Mucosa of rectum (tissue), 2 donors: ENCODE results near the gene NAA38.
A peak's percentile ranks its signal among the peaks of the same experiment; 100 is the strongest.

Experiments used
- H3K27ac ChIP-seq, 2 donors: one replicate each; pipeline ENCODE4 v1.7.0; 2013; ENCODE audit warnings: inconsistent platforms in 2 of 2, low read depth in 2 of 2, low read length in 2 of 2
- H3K27me3 ChIP-seq, 2 donors: one replicate each; pipeline ENCODE4 v1.7.0; 2013; ENCODE audit warnings: low read length in 2 of 2; ENCODE audit not compliant: control insufficient read depth in 2 of 2, insufficient read depth in 2 of 2
- H3K36me3 ChIP-seq, 2 donors: one replicate each; pipeline ENCODE4 v1.7.0; 2013; ENCODE audit warnings: low read length in 2 of 2; ENCODE audit not compliant: control insufficient read depth in 2 of 2, insufficient read depth in 2 of 2
- H3K4me1 ChIP-seq, 2 donors: one replicate each; pipeline ENCODE4 v1.7.0; 2013; ENCODE audit warnings: low read length in 2 of 2, mild to moderate bottlenecking in 1 of 2; ENCODE audit not compliant: control insufficient read depth in 2 of 2, insufficient read depth in 2 of 2
- H3K4me3 ChIP-seq, 2 donors: one replicate each; pipeline ENCODE4 v1.7.0; 2013; ENCODE audit warnings: low read length in 2 of 2
- H3K9ac ChIP-seq, 2 donors: one replicate each; pipeline ENCODE4 v1.7.0; 2013; ENCODE audit warnings: low read length in 2 of 2, low read depth in 1 of 2, mild to moderate bottlenecking in 1 of 2
- H3K9me3 ChIP-seq, 2 donors: one replicate each; pipeline ENCODE4 v1.7.0; 2013; ENCODE audit warnings: low read length in 2 of 2; ENCODE audit not compliant: control insufficient read depth in 2 of 2
- donor health status: healthy.
- donor health status: Normal muscosa, but diverticular disease.

NAA38 gene

GRCh38 chr17:7846765-7847661, 10.3 kb downstream of the NAA38 start:
- no peak overlapping the region for H3K9ac ChIP-seq
- no peak overlapping the region for H3K4me3 ChIP-seq
- no peaks in the 10 kb centered on the region for H3K27me3 ChIP-seq
- H3K27ac ChIP-seq = no peak overlapping the region
- H3K9me3 ChIP-seq = no peaks in the 10 kb centered on the region
- peaks cover 23 to 33% of the 10 kb centered on the region in 2 donors for H3K4me1 ChIP-seq
- H3K36me3 ChIP-seq = peaks cover 43 to 45% of the 10 kb centered on the region in 2 donors

- Histone ChIP-seq H3K27me3 (no peaks in the 10 kb centered on the region), H3K9me3 (no peaks in the 10 kb centered on the region), H3K36me3 (peaks cover 40 to 41% of the 10 kb centered on the region in 2 donors), H3K9ac (no peak overlapping the region), H3K4me3 (no peak overlapping the region), H3K4me1 (peaks cover 19 to 31% of the 10 kb centered on the region in 2 donors), H3K27ac (no peak overlapping the region)
Measured at GRCh38 chr17:7846063-7846735, 11.2 kb downstream of the NAA38 start.

- no peaks in the 10 kb centered on the region for H3K27me3 ChIP-seq
- peak overlapping the region; percentile 84 to 95 for H3K4me3 ChIP-seq
- H3K36me3 ChIP-seq = peaks cover 35% of the 10 kb centered on the region in 2 donors
- H3K4me1 ChIP-seq = peaks cover 25 to 35% of the 10 kb centered on the region in 2 donors
- peak overlapping the region; percentile 93 to 96 for H3K9ac ChIP-seq
- no peaks in the 10 kb centered on the region for H3K9me3 ChIP-seq
- peak overlapping the region; percentile 99 to 100 for H3K27ac ChIP-seq
Measured at GRCh38 chr17:7845359-7846062, 11.8 kb downstream of the NAA38 start.

- peak overlapping the region; percentile 99 to 100 for H3K27ac ChIP-seq
- peak overlapping the region; percentile 93 to 96 for H3K9ac ChIP-seq
- H3K4me3 ChIP-seq = peak overlapping the region; percentile 84 to 95
- H3K27me3 ChIP-seq = no peaks in the 10 kb centered on the region
- H3K36me3 ChIP-seq = peaks cover 25 to 28% of the 10 kb centered on the region in 2 donors
- H3K9me3 ChIP-seq = no peaks in the 10 kb centered on the region
- H3K4me1 ChIP-seq = peaks cover 35 to 43% of the 10 kb centered on the region in 2 donors
Measured at GRCh38 chr17:7844292-7845154, 12.8 kb downstream of the NAA38 start.

GRCh38 chr17:7843536-7844291, 13.6 kb downstream of the NAA38 start:
- Histone ChIP-seq H3K9ac (peak overlapping the region; percentile 93 to 98), H3K27ac (peak overlapping the region; percentile 99 to 100), H3K4me3 (peak overlapping the region; percentile 84 to 95), H3K36me3 (peaks cover 20 to 22% of the 10 kb centered on the region in 2 donors), H3K27me3 (no peaks in the 10 kb centered on the region), H3K9me3 (no peaks in the 10 kb centered on the region), H3K4me1 (peaks cover 43 to 51% of the 10 kb centered on the region in 2 donors)

GRCh38 chr17:7843257-7843535, 14.2 kb downstream of the NAA38 start:
- Histone ChIP-seq H3K4me3 (peak overlapping the region; percentile 84 to 95), H3K27me3 (no peaks in the 10 kb centered on the region), H3K36me3 (peaks cover 19 to 21% of the 10 kb centered on the region in 2 donors), H3K9ac (peak overlapping the region; percentile 93 to 98), H3K27ac (peak overlapping the region; percentile 99 to 100), H3K4me1 (peaks cover 47 to 55% of the 10 kb centered on the region in 2 donors), H3K9me3 (no peaks in the 10 kb centered on the region)

- no peaks in the 10 kb centered on the region for H3K9me3 ChIP-seq
- H3K4me1 ChIP-seq = peaks cover 50 to 58% of the 10 kb centered on the region in 2 donors
- no peaks in the 10 kb centered on the region for H3K27me3 ChIP-seq
- peak overlapping the region; percentile 93 to 98 for H3K9ac ChIP-seq
- H3K36me3 ChIP-seq = peaks cover 18 to 20% of the 10 kb centered on the region in 2 donors
- H3K4me3 ChIP-seq = peak overlapping the region; percentile 84 to 95
- H3K27ac ChIP-seq = peak overlapping the region; percentile 99 to 100
Measured at GRCh38 chr17:7842380-7843256, 14.7 kb downstream of the NAA38 start.

- Histone ChIP-seq H3K27ac (peak overlapping the region; percentile 99 to 100), H3K9ac (peak overlapping the region; percentile 93 to 98), H3K4me1 (peaks cover 57 to 65% of the 10 kb centered on the region in 2 donors), H3K36me3 (peaks cover 15 to 18% of the 10 kb centered on the region in 2 donors), H3K4me3 (peak overlapping the region; percentile 84 to 95), H3K9me3 (no peaks in the 10 kb centered on the region), H3K27me3 (no peaks in the 10 kb centered on the region)
Measured at GRCh38 chr17:7841915-7842379, 15.4 kb downstream of the NAA38 start.
